Right lobe of liver (tissue), 6 donors: Measurements from ENCODE around the gene AGTPBP1. TPM values are rescaled to one million over a fixed set of nuclear protein-coding genes. Genes with fewer than 3 reads are reported as not detected.
"Not testable (repeated sequence)": the region's sequence is repeated elsewhere in the genome, so short reads cannot be mapped to it uniquely, and the experiment has no call there.

Experiments used
- ATAC-seq, 4 donors: fragments of 200-7000 bp; cut with Tn5 transposase; one replicate each; pipeline ENCODE4 v1.9.1; 2020; ENCODE audit warnings: mild to moderate bottlenecking in 4 of 4, moderate library complexity in 4 of 4
- DNase-seq, 3 donors: peaks; one replicate each; pipeline ENCODE4 v3.0.0-alpha.2; 2020
- H3K27ac ChIP-seq, 3 donors: fragments of 200-600 bp; one replicate each; pipeline ENCODE4 v1.8.0; 2022
- H3K27me3 ChIP-seq, 2 donors: fragments of 200-600 bp; one replicate each; pipeline ENCODE4 v1.8.0; 2022
- H3K36me3 ChIP-seq, 4 donors: fragments of 200-600 bp; sonication (generic) in 1 of 4; one replicate each; pipeline versions ENCODE4 v1.5.1 to v1.8.0; 2017 to 2022; ENCODE audit warnings: control low read depth in 1 of 4
- H3K4me1 ChIP-seq, 4 donors: fragments of 200-600 bp; sonication (generic) in 1 of 4; one replicate each; pipeline versions ENCODE4 v1.5.1 to v1.8.0; 2017 to 2022; ENCODE audit warnings: control low read depth in 1 of 4
- H3K4me3 ChIP-seq, 3 donors: fragments of 200-600 bp; one replicate each; pipeline ENCODE4 v1.8.0; 2022
- H3K9me3 ChIP-seq, 4 donors: fragments of 200-600 bp; sonication (generic) in 1 of 4; one replicate each; pipeline versions ENCODE4 v1.5.1 to v1.8.0; 2017 to 2022; ENCODE audit warnings: control low read depth in 1 of 4
- CTCF ChIP-seq, 4 donors: fragments of 200-600 bp in 3 of 4; fragments of 450-650 bp in 1 of 4; IDR thresholded peaks; one replicate each; pipeline versions ENCODE4 v1.5.1 to v1.8.0; 2016 to 2022; ENCODE audit warnings: antibody characterized with exemption in 4 of 4, mild to moderate bottlenecking in 2 of 4
- POLR2A ChIP-seq: fragments of 450-650 bp; IDR thresholded peaks from one replicate; pipeline ENCODE4 v1.6.1; 2017; ENCODE audit warnings: antibody characterized with exemption, mild to moderate bottlenecking
- WGBS: methylation state at CpG from one replicate; pipeline ENCODE4 v1.1.6; 2018; ENCODE audit warnings: low coverage, low lambda C conversion rate; ENCODE audit not compliant: insufficient coverage; ENCODE audit errors: missing lambda C conversion rate; 5-methylcytosine and 5-hydroxymethylcytosine counted together
- intact Hi-C, 2 donors: fragments of 100-400 bp; cut with DNase I; formaldehyde crosslinking; loops; one replicate each; pipeline versions ENCODE4 v1.11.2 to v1.14.1; 2022
- total RNA-seq, 6 experiments: library from RNA; depleted of rRNA in 2 of 6; stranded (reverse); fragments of >200 nt in 2 of 6; fragmentation: NEBNext Ultra II Directional in 3 of 6; extraction: Animal tissue kit (Norgen Biotek cat#: 25700) in 3 of 6; gene quantifications; one replicate each; pipeline versions ENCODE4 v1.1.0 to v1.2.4, GENCODE V29; 2016 to 2023
- donor health status: DM: no; HTN: yes; CAD: no.
- donor health status: DM: no; HTN: no; CAD: no.
- donor health status: DM: no; HTN: no; CAD: no.
- donor health status: DM: no; HTN: yes; CAD: no.
- donor health status: DM: no; HTN: yes; CAD: no.

The AGTPBP1 gene
- total RNA-seq, 6 experiments from 2014 or later: 5.1 to 7.7 (median 6.5) TPM

GRCh38 chr9:85575868-85576267 is 165.9 kb downstream of the AGTPBP1 start:
- no peak for TF ChIP-seq CTCF (IDR thresholded peaks at IDR 0.05)
- TF ChIP-seq POLR2A: no peak
- no peaks in the 10 kb centered on the region for H3K9me3 ChIP-seq
- H3K27ac ChIP-seq: no peak overlapping the region
- ATAC-seq: no peak
- intact Hi-C loops: no loop called here
- no peak overlapping the region for H3K4me3 ChIP-seq
- no peaks in the 10 kb centered on the region for H3K36me3 ChIP-seq
- DNase-seq: no peak
- H3K27me3 ChIP-seq: no peaks in the 10 kb centered on the region
- no peaks in the 10 kb centered on the region for H3K4me1 ChIP-seq

- no CpG with 5 or more reads among the region's 26 CpGs for WGBS
- ATAC-seq, H3K27me3 ChIP-seq, H3K4me1 ChIP-seq, H3K4me3 ChIP-seq, H3K27ac ChIP-seq, DNase-seq, H3K36me3 ChIP-seq, H3K9me3 ChIP-seq, intact Hi-C loops: not testable (repeated sequence)
These were observed 168.2 kb downstream of the AGTPBP1 start for GRCh38 chr9:85573546-85573945.

- H3K4me1 ChIP-seq, H3K27me3 ChIP-seq, H3K9me3 ChIP-seq, H3K36me3 ChIP-seq, intact Hi-C loops, ATAC-seq, DNase-seq, H3K4me3 ChIP-seq, H3K27ac ChIP-seq: not testable (repeated sequence)
- 93% methylated on average over 7 of the region's 11 CpGs for WGBS
These were observed 168.8 kb downstream of the AGTPBP1 start for GRCh38 chr9:85572917-85573316.

- Histone ChIP-seq H3K9me3 (no peaks in the 10 kb centered on the region), H3K36me3 (no peaks in the 10 kb centered on the region), H3K4me1 (no peaks in the 10 kb centered on the region), H3K27ac (no peak overlapping the region), H3K4me3 (no peak overlapping the region), H3K27me3 (no peaks in the 10 kb centered on the region)
- no peak for TF ChIP-seq CTCF (IDR thresholded peaks at IDR 0.05)
- no peak for TF ChIP-seq POLR2A
- DNase-seq (no peak), ATAC-seq (no peak)
- intact Hi-C loops: no loop called here
- 78% methylated on average over 2 of the region's 2 CpGs for WGBS
These were observed 171.8 kb downstream of the AGTPBP1 start for GRCh38 chr9:85569988-85570387.

GRCh38 chr9:85559526-85559925 is 182.2 kb downstream of the AGTPBP1 start:
- TF ChIP-seq CTCF (IDR thresholded peaks at IDR 0.05): no peak
- no peak for TF ChIP-seq POLR2A
- Histone ChIP-seq H3K4me3 (no peak overlapping the region), H3K4me1 (no peaks in the 10 kb centered on the region), H3K36me3 (no peaks in the 10 kb centered on the region), H3K9me3 (no peaks in the 10 kb centered on the region), H3K27ac (no peak overlapping the region), H3K27me3 (no peaks in the 10 kb centered on the region)
- intact Hi-C loops: no loop called here
- ATAC-seq: no peak
- DNase-seq: no peak
- 68% methylated on average over 3 of the region's 3 CpGs for WGBS

- no peak overlapping the region for H3K4me3 ChIP-seq
- no peak overlapping the region for H3K27ac ChIP-seq
- intact Hi-C loops: no loop called here
- H3K36me3 ChIP-seq: no peaks in the 10 kb centered on the region
- WGBS: no CpG with 5 or more reads among the region's 1 CpG
- H3K4me1 ChIP-seq: no peaks in the 10 kb centered on the region
- TF ChIP-seq POLR2A (no peak), CTCF (IDR thresholded peaks at IDR 0.05) (no peak)
- ATAC-seq: no peak
- H3K9me3 ChIP-seq: no peaks in the 10 kb centered on the region
- no peaks in the 10 kb centered on the region for H3K27me3 ChIP-seq
- DNase-seq: no peak
These were observed 187.4 kb downstream of the AGTPBP1 start for GRCh38 chr9:85554349-85554748.
